ENCODE results near the gene ZNF580. TPM values are rescaled to one million over a fixed set of nuclear protein-coding genes. Genes with fewer than 3 reads are reported as not detected.

Gene ZNF580
- total and polyA plus RNA-seq, 2 of the 13 experiments (the other 11 are each of a cell fraction or from before 2014, with no cell fraction given): 4.4 to 6.0 TPM

- TF ChIP-seq ZNF710 (CRISPR knock-in tag; IDR thresholded peaks at IDR 0.05; ENCODE audit: borderline replicate concordance): peak; percentile 48; the same call in 1 of the 2 replicates
- TF ChIP-seq ZBTB44 (CRISPR knock-in tag; IDR thresholded peaks at IDR 0.05): no peak
- no peak for TF ChIP-seq ISX (CRISPR knock-in tag; conservative IDR thresholded peaks at IDR 0.05)
- 0 out of 2 replicates have a peak, but pooled peaks have one; percentile 47 for TF ChIP-seq ETV6 (CRISPR knock-in tag; conservative IDR thresholded peaks at IDR 0.05)
- TF ChIP-seq ZNF792 (CRISPR knock-in tag; IDR thresholded peaks at IDR 0.05): peak; percentile 21
- TF ChIP-seq PHF21A (CRISPR knock-in tag; IDR thresholded peaks at IDR 0.05): peak; percentile 90
- TF ChIP-seq SRSF4 (IDR thresholded peaks at IDR 0.05; ENCODE audit: low read depth, low read length, poor library complexity, severe bottlenecking): no peak
- TF ChIP-seq ZNF609 (CRISPR knock-in tag; IDR thresholded peaks at IDR 0.05; ENCODE audit: borderline replicate concordance): no peak
- TF ChIP-seq CCAR2 (optimal IDR thresholded peaks at IDR 0.05; ENCODE audit: low read depth, low read length): no peak
- TF ChIP-seq ETV5 (CRISPR knock-in tag; IDR thresholded peaks at IDR 0.05; ENCODE audit: borderline replicate concordance): peak; percentile 93
- TF ChIP-seq CREM (IDR thresholded peaks at IDR 0.05): peak; percentile 59; the same call in 1 of the 2 replicates
- TF ChIP-seq CREM (CRISPR knock-in tag; IDR thresholded peaks at IDR 0.05): no peak
- TF ChIP-seq ZBTB2 (CRISPR knock-in tag; IDR thresholded peaks at IDR 0.05; ENCODE audit: low read depth): peak; percentile 31; the same call in 1 of the 2 replicates
- TF ChIP-seq ZKSCAN1 (IDR thresholded peaks at IDR 0.05; ENCODE audit: low read length): 0 out of 2 replicates have a peak, but pooled peaks have one; percentile 26
- TF ChIP-seq ZNF766 (CRISPR knock-in tag; IDR thresholded peaks at IDR 0.05; ENCODE audit: borderline replicate concordance): peak; percentile 63; the same call in 1 of the 2 replicates
- no peak for TF ChIP-seq SOX6 (IDR thresholded peaks at IDR 0.05)
- peak; percentile 49; the same call in 1 of the 2 replicates for TF ChIP-seq SOX6 (CRISPR knock-in tag; IDR thresholded peaks at IDR 0.05)
- TF ChIP-seq SALL1 (CRISPR knock-in tag; IDR thresholded peaks at IDR 0.05): peak; percentile 81
- peak; percentile 91 for TF ChIP-seq HDAC1 (CRISPR knock-in tag; IDR thresholded peaks at IDR 0.05)
- TF ChIP-seq ZNF335 (CRISPR knock-in tag; IDR thresholded peaks at IDR 0.05): peak; percentile 64; the same call in 1 of the 2 replicates
These were observed 13.0 kb downstream of the ZNF580 start (continued) for GRCh38 chr19:55653651-55654322.
